ENCODE measurements around the gene RALGPS2.

GRCh38 chr1:178702146-178702545, 22.9 kb upstream of the RALGPS2 start:
- TF ChIP-seq CTCF (IDR thresholded peaks at IDR 0.05), result no peak
- no peak for TF ChIP-seq EZH2 (IDR thresholded peaks at IDR 0.05; ENCODE audit: borderline replicate concordance, insufficient read depth, low read depth, low read length, poor library complexity, severe bottlenecking)

Measured in B cell (primary cell).